ENCODE data around the gene RO60. TPM values are rescaled to one million over a fixed set of nuclear protein-coding genes. Genes with fewer than 3 reads are reported as not detected.

RO60 gene
- total RNA-seq, 4 donors from 2014 or later = 11.6 to 67.2 (median 62.4) TPM

GRCh38 chr1:193104907-193105820, 45.8 kb downstream of the RO60 start, which contains the start of gene GLRX2:
Gene GLRX2, minus strand, starts transcription at chr1:193105414. Its CDS starts 32 bp downstream, at chr1:193105382.
- Histone ChIP-seq H3K9me3 (no peaks in the 10 kb centered on the region), H3K36me3 (peaks cover 0 to 5% (median 2%) of the 10 kb centered on the region in 4 donors), H3K4me1 (peaks cover 8 to 20% (median 11%) of the 10 kb centered on the region in 4 donors), H3K4me3 (peak within 1 kb of the TSS; percentile 69 to 81 (median 76)), H3K27me3 (no peaks in the 10 kb centered on the region), H3K27ac (peak within 1 kb of the TSS; percentile 90 to 99 (median 98))
- TF ChIP-seq EP300 (IDR thresholded peaks at IDR 0.05; ENCODE audit: low read depth) = no peak
- TF ChIP-seq POLR2A (IDR thresholded peaks at IDR 0.05) = peak; percentile 88
- TF ChIP-seq POLR2AphosphoS5 (IDR thresholded peaks at IDR 0.05) = peak; percentile 74 to 90 (median 87)
- TF ChIP-seq, protein P1, sequence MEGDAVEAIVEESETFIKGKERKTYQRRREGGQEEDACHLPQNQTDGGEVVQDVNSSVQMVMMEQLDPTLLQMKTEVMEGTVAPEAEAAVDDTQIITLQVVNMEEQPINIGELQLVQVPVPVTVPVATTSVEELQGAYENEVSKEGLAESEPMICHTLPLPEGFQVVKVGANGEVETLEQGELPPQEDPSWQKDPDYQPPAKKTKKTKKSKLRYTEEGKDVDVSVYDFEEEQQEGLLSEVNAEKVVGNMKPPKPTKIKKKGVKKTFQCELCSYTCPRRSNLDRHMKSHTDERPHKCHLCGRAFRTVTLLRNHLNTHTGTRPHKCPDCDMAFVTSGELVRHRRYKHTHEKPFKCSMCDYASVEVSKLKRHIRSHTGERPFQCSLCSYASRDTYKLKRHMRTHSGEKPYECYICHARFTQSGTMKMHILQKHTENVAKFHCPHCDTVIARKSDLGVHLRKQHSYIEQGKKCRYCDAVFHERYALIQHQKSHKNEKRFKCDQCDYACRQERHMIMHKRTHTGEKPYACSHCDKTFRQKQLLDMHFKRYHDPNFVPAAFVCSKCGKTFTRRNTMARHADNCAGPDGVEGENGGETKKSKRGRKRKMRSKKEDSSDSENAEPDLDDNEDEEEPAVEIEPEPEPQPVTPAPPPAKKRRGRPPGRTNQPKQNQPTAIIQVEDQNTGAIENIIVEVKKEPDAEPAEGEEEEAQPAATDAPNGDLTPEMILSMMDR (IDR thresholded peaks at IDR 0.05) = peak in 1 of 5 experiments; percentile 11
- 0 to 1% methylated on average over 1 to 40 of the region's 73 CpGs for WGBS, 2 donors (ENCODE audit: low coverage in 1 of 2)
- in situ Hi-C loops (cut with MboI; ENCODE audit: low pct_ligation_motif_present in 1 of 4, low pct_unique_long_range_greater_than_20kb in 1 of 4, low sequenced_read_pairs in 3 of 4) = loop anchor here in 1 of 4 donors (25.0 kb wide), 1 partner anchor 293 kb away; the partner anchor contains the start of gene RGS2
- intact Hi-C loops (cut with DNase I; ENCODE audit: low total_unique reads) = loop anchor here (2.0 to 5.0 kb wide), 2 partner anchors 18 to 43 kb away; partner anchors contain the start of gene CDC73
- DNase-seq = peak; percentile 89

DNA sequence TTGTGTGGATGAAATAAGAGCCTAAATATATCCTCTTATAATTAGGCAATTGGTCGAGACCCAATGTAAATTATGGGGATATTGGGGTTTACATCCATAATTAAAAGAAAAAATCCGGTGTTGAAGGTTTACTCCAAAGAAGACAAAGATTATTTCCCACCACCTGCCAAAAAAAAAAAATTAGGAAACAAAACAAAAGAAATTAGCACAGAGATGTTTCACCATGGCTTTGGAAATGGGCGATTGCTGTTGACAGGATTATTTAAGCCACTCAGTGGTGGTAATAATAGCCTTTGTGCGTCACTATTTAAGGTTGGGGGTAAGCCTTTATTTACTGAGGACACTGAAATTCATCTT, 46.4 kb downstream of the RO60 start:
- in situ Hi-C loops (cut with MboI; ENCODE audit: low pct_ligation_motif_present in 1 of 4, low pct_unique_long_range_greater_than_20kb in 1 of 4, low sequenced_read_pairs in 3 of 4) (loop anchor here in 1 of 4 donors (25.0 kb wide), 1 partner anchor 293 kb away; the partner anchor contains the start of gene RGS2), intact Hi-C loops (cut with DNase I; ENCODE audit: low total_unique reads) (loop anchor here (2.0 to 5.0 kb wide), 2 partner anchors 17 to 43 kb away; partner anchors contain the start of gene CDC73)
- DNase-seq = no peak
- peak overlapping the region; percentile 90 to 99 (median 98) for H3K27ac ChIP-seq
- H3K4me3 ChIP-seq = peak overlapping the region in 3 of 4 donors; percentile 71 to 81 (median 80)
- TF ChIP-seq, protein P1 (IDR thresholded peaks at IDR 0.05) = no peak
- TF ChIP-seq POLR2AphosphoS5 (IDR thresholded peaks at IDR 0.05) = no peak
- TF ChIP-seq POLR2A (IDR thresholded peaks at IDR 0.05) = no peak
- no peak for TF ChIP-seq EP300 (IDR thresholded peaks at IDR 0.05; ENCODE audit: low read depth)
- no peaks in the 10 kb centered on the region for H3K36me3 ChIP-seq
- H3K9me3 ChIP-seq = no peaks in the 10 kb centered on the region
- WGBS, 2 donors (ENCODE audit: low coverage in 1 of 2) = 45 to 47% methylated on average over 4 of the region's 4 CpGs
- H3K27me3 ChIP-seq = no peaks in the 10 kb centered on the region
- H3K4me1 ChIP-seq = peaks cover 8 to 20% (median 11%) of the 10 kb centered on the region in 4 donors

GRCh38 chr1:193108471-193108870, 49.1 kb downstream of the RO60 start:
- TF ChIP-seq EP300 (IDR thresholded peaks at IDR 0.05; ENCODE audit: low read depth) (no peak), POLR2A (IDR thresholded peaks at IDR 0.05) (no peak), POLR2AphosphoS5 (IDR thresholded peaks at IDR 0.05) (no peak)
- TF ChIP-seq, protein P1 (IDR thresholded peaks at IDR 0.05) = no peak
- Histone ChIP-seq H3K4me1 (peaks cover 6 to 19% (median 9%) of the 10 kb centered on the region in 4 donors), H3K36me3 (no peaks in the 10 kb centered on the region), H3K4me3 (no peak overlapping the region), H3K27me3 (no peaks in the 10 kb centered on the region), H3K9me3 (no peaks in the 10 kb centered on the region), H3K27ac (no peak overlapping the region)
- 65 to 80% methylated on average over 2 to 3 of the region's 3 CpGs for WGBS, 2 donors (ENCODE audit: low coverage in 1 of 2)
- no peak for DNase-seq
- in situ Hi-C loops (cut with MboI; ENCODE audit: low pct_ligation_motif_present in 1 of 4, low pct_unique_long_range_greater_than_20kb in 1 of 4, low sequenced_read_pairs in 3 of 4) = loop anchor here in 1 of 4 donors (25.0 kb wide), 1 partner anchor 296 kb away; the partner anchor contains the start of gene RGS2
- intact Hi-C loops (cut with DNase I; ENCODE audit: low total_unique reads) = loop anchor here (5.0 kb wide), 1 partner anchor 46 kb away; no protein-coding TSS in a partner anchor

Small RNA genes lying within 50 kb of the gene (small RNA-seq; reads per million reads assigned to genes)
- 0 reads per million in 4 donors for gene SCARNA18B

Other genes starting within 250 kb of the RO60 start
- 10 to 100 TPM; 13.7 to 35.0 (median 26.0) TPM for gene UCHL5, start 252 bp upstream of the RO60 start, total RNA-seq
- 1 to 10 TPM in 3 of 4 donors, under 1 TPM in 1; 0.40 to 8.3 (median 3.7) TPM for gene GLRX2, start 45.8 kb downstream of the RO60 start, total RNA-seq
- gene CDC73, start 62.4 kb downstream of the RO60 start, total RNA-seq = 100 to 1,000 TPM in 1 of 4 donors, 10 to 100 TPM in 3; 26.2 to 208 (median 54.6) TPM
- gene B3GALT2, start 127.0 kb downstream of the RO60 start, total RNA-seq = under 1 TPM in 3 of 4 donors, not detected in 1; 0.20 to 0.82 (median 0.64) TPM

Data from transverse colon (tissue), 4 donors.